Liver (tissue), 3 donors: ENCODE results near the gene NSF.
"Not testable (repeated sequence)": the region's sequence is repeated elsewhere in the genome, so short reads cannot be mapped to it uniquely, and the experiment has no call there.

Experiments used
- FOXA1 ChIP-seq: IDR thresholded peaks from 2 replicates; pipeline ENCODE4 v1.6.1; 2016; ENCODE audit warnings: antibody characterized with exemption
- GABPA ChIP-seq, 2 donors: IDR thresholded peaks in 1 of 2; conservative IDR thresholded peaks in 1 of 2; 2 replicates each; pipeline ENCODE4 v1.6.1; 2016; ENCODE audit warnings: antibody characterized with exemption in 2 of 2, mild to moderate bottlenecking in 1 of 2, moderate library complexity in 1 of 2
- HNF4A ChIP-seq, 2 donors: conservative IDR thresholded peaks; 2 replicates each; pipeline ENCODE4 v1.6.1; 2016; ENCODE audit warnings: antibody characterized with exemption in 2 of 2, mild to moderate bottlenecking in 2 of 2
- JUND ChIP-seq, 2 donors: IDR thresholded peaks; 2 replicates each; pipeline ENCODE4 v1.6.1; 2016; ENCODE audit warnings: antibody characterized with exemption in 2 of 2
- RAD21 ChIP-seq, 2 donors: IDR thresholded peaks; 2 replicates each; pipeline ENCODE4 v1.6.1; 2016; ENCODE audit warnings: antibody characterized with exemption in 2 of 2, mild to moderate bottlenecking in 2 of 2
- SP1 ChIP-seq: IDR thresholded peaks from 2 replicates; pipeline ENCODE4 v1.6.1; 2018; ENCODE audit warnings: antibody characterized with exemption, mild to moderate bottlenecking
- YY1 ChIP-seq: IDR thresholded peaks from 2 replicates; pipeline ENCODE4 v1.6.1; 2016; ENCODE audit warnings: antibody characterized with exemption, mild to moderate bottlenecking
- TF ChIP-seq, protein P1 (sequence below): fragments of 150-350 bp; IDR thresholded peaks from 2 replicates; pipeline ENCODE4 v1.5.1; 2017; ENCODE audit warnings: improper control_type of control experiment, low read depth, low read length; ENCODE audit not compliant: missing input control
- TF ChIP-seq, protein P2 (sequence below): IDR thresholded peaks from 2 replicates; pipeline ENCODE4 v1.6.1; 2016; ENCODE audit warnings: antibody characterized with exemption, mild to moderate bottlenecking
- TF ChIP-seq, protein P3 (sequence below): IDR thresholded peaks from 2 replicates; pipeline ENCODE4 v1.6.1; 2016; ENCODE audit warnings: antibody characterized with exemption
- donor health status: healthy.
- donor health status: healthy.

DNA sequence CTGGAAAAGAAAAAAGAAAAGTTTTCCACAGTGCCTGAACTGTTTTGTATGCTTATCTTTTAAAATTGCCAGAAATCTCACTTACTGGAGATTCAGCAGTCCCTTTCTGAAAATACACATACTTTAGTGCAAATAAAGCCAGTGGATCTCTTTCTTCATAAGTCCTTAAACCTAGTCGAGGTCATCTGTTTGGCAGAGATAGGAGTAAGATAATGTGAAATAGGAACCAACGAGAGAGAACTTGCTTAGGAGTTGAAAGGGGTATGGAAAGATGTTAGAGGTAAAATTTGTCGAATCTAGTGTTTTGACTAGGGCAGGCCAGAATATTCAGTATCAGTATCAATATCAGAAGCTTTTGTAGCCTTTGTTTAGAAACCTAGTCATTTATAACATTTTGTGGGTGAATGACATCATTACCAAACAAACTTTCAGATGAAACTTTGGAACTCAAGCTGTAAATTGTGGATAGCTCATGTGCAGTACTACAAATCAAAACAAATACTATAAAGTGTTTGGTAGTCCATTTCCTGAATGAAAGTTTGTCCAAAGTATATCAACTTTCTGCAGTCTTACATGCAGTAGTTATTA lies 8.0 kb downstream of the NSF start:
- TF ChIP-seq RAD21 (IDR thresholded peaks at IDR 0.05); GABPA (IDR thresholded peaks at IDR 0.05 in 1 of 2, conservative IDR thresholded peaks at IDR 0.05 in 1 of 2); SP1; JUND (IDR thresholded peaks at IDR 0.05); YY1; HNF4A (conservative IDR thresholded peaks at IDR 0.05); FOXA1: not testable (repeated sequence)
- TF ChIP-seq, protein P1, sequence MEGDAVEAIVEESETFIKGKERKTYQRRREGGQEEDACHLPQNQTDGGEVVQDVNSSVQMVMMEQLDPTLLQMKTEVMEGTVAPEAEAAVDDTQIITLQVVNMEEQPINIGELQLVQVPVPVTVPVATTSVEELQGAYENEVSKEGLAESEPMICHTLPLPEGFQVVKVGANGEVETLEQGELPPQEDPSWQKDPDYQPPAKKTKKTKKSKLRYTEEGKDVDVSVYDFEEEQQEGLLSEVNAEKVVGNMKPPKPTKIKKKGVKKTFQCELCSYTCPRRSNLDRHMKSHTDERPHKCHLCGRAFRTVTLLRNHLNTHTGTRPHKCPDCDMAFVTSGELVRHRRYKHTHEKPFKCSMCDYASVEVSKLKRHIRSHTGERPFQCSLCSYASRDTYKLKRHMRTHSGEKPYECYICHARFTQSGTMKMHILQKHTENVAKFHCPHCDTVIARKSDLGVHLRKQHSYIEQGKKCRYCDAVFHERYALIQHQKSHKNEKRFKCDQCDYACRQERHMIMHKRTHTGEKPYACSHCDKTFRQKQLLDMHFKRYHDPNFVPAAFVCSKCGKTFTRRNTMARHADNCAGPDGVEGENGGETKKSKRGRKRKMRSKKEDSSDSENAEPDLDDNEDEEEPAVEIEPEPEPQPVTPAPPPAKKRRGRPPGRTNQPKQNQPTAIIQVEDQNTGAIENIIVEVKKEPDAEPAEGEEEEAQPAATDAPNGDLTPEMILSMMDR: not testable (repeated sequence)
- TF ChIP-seq, protein P2, sequence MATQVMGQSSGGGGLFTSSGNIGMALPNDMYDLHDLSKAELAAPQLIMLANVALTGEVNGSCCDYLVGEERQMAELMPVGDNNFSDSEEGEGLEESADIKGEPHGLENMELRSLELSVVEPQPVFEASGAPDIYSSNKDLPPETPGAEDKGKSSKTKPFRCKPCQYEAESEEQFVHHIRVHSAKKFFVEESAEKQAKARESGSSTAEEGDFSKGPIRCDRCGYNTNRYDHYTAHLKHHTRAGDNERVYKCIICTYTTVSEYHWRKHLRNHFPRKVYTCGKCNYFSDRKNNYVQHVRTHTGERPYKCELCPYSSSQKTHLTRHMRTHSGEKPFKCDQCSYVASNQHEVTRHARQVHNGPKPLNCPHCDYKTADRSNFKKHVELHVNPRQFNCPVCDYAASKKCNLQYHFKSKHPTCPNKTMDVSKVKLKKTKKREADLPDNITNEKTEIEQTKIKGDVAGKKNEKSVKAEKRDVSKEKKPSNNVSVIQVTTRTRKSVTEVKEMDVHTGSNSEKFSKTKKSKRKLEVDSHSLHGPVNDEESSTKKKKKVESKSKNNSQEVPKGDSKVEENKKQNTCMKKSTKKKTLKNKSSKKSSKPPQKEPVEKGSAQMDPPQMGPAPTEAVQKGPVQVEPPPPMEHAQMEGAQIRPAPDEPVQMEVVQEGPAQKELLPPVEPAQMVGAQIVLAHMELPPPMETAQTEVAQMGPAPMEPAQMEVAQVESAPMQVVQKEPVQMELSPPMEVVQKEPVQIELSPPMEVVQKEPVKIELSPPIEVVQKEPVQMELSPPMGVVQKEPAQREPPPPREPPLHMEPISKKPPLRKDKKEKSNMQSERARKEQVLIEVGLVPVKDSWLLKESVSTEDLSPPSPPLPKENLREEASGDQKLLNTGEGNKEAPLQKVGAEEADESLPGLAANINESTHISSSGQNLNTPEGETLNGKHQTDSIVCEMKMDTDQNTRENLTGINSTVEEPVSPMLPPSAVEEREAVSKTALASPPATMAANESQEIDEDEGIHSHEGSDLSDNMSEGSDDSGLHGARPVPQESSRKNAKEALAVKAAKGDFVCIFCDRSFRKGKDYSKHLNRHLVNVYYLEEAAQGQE: not testable (repeated sequence)
- TF ChIP-seq, protein P3, sequence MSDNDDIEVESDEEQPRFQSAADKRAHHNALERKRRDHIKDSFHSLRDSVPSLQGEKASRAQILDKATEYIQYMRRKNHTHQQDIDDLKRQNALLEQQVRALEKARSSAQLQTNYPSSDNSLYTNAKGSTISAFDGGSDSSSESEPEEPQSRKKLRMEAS: not testable (repeated sequence)
